GM12801 (cell line): ENCODE results near the gene SLC23A2.

Experiments
- CTCF ChIP-seq: IDR thresholded peaks from one replicate; pipeline ENCODE4 v1.5.1; 2011; ENCODE audit warnings: control low read depth; ENCODE audit not compliant: insufficient read length; ENCODE audit errors: extremely low read depth

Gene SLC23A2

GRCh38 chr20:4867051-4867450, 134.3 kb downstream of the SLC23A2 start:
- no peak for TF ChIP-seq CTCF

GRCh38 chr20:4866429-4866828, 134.9 kb downstream of the SLC23A2 start:
- no peak for TF ChIP-seq CTCF

- TF ChIP-seq CTCF, result no peak
Observed at GRCh38 chr20:4864311-4864752, 137.0 kb downstream of the SLC23A2 start.

GRCh38 chr20:4862661-4863060, 138.6 kb downstream of the SLC23A2 start:
- TF ChIP-seq CTCF, result no peak

GRCh38 chr20:4861961-4862360, 139.3 kb downstream of the SLC23A2 start:
- TF ChIP-seq CTCF, result no peak

GRCh38 chr20:4858000-4858399, 143.3 kb downstream of the SLC23A2 start:
- no peak for TF ChIP-seq CTCF

- TF ChIP-seq CTCF, result no peak
Observed at GRCh38 chr20:4856022-4856755, 145.1 kb downstream of the SLC23A2 start.
